Fibroblast of skin of right quadriceps (primary cell): ENCODE measurements around the gene SORCS3.

Experiments used
- DNase-seq: peaks from one replicate; pipeline ENCODE4 v3.0.0-alpha.2; 2013

SORCS3 gene

GRCh38 chr10:105284476-105285215, 643.6 kb downstream of the SORCS3 start:
- DNase-seq, result no peak

GRCh38 chr10:105288026-105288425, 646.9 kb downstream of the SORCS3 start:
- DNase-seq, result no peak

GRCh38 chr10:105288613-105289012, 647.5 kb downstream of the SORCS3 start:
- DNase-seq, result no peak

GRCh38 chr10:105291571-105291970, 650.5 kb downstream of the SORCS3 start:
- DNase-seq, result no peak

GRCh38 chr10:105292236-105292635, 651.1 kb downstream of the SORCS3 start:
- no peak for DNase-seq
